ENCODE results near the gene UQCRC1.

Gene UQCRC1

DNA sequence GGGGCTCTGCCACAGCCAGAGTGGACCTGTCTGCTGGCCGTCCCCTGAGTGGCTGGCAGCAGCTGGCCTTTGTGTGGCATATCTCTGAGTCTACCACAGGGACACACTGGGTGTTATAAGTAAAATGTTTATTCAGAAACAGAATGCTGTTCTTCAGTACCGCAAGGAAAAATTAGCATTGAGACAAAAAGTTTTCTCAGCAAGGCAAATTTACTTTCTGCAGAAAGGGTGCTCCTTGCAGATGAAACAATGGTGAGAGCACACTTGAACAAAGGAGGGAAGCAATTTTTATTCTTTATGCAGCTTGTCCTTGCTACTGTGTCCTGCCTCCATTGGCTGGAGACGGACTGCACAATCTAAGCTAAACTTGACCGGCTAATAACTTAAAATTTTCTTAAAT is 8.1 kb upstream of the UQCRC1 start:
- DNase-seq, result no peak
- Histone ChIP-seq H3K27me3 (ENCODE audit: control insufficient read depth in 1 of 2, insufficient read depth in 1 of 2, low read length in 2 of 2) (no peaks in the 10 kb centered on the region), H2AK5ac (ENCODE audit: low read length, severe bottlenecking) (no peak overlapping the region), H3K79me1 (replicated peaks; ENCODE audit: low read length, poor library complexity, severe bottlenecking) (no peaks in the 10 kb centered on the region), H2BK12ac (ENCODE audit: low read length in 2 of 2) (no peak overlapping the region), H2BK15ac (ENCODE audit: low read depth, poor library complexity, severe bottlenecking) (no peak overlapping the region), H3K36me3 (ENCODE audit: control insufficient read depth in 1 of 2, insufficient read depth in 2 of 2, low read depth in 1 of 2, low read length in 2 of 2) (peaks cover 0 to 21% of the 10 kb centered on the region in 2 experiments), H3K14ac (ENCODE audit: low read length in 2 of 2) (no peak overlapping the region), H3K9ac (ENCODE audit: low read length) (no peak overlapping the region), H3K18ac (ENCODE audit: low read depth in 1 of 2, low read length in 2 of 2) (no peak overlapping the region), H3K23ac (ENCODE audit: low read length in 2 of 2) (no peak overlapping the region), H2BK5ac (ENCODE audit: low read depth, low read length, poor library complexity, severe bottlenecking) (no peak overlapping the region), H3K4me1 (ENCODE audit: control insufficient read depth, insufficient read depth, low read depth, low read length) (peaks cover 4% of the 10 kb centered on the region), H3K4ac (ENCODE audit: low read depth in 1 of 2, low read length in 2 of 2) (no peak overlapping the region), H3K9me3 (ENCODE audit: control insufficient read depth, low read length) (peaks cover 22% of the 10 kb centered on the region), H3K27ac (ENCODE audit: low read length, poor library complexity, severe bottlenecking) (no peak overlapping the region), H2AFZ (ENCODE audit: low read depth, low read length) (no peak overlapping the region), H4K8ac (ENCODE audit: low read length) (no peak overlapping the region), H4K91ac (ENCODE audit: low read length) (no peak overlapping the region), H2BK120ac (ENCODE audit: low read depth, low read length) (no peak overlapping the region), H3K4me3 (ENCODE audit: insufficient read depth in 1 of 2, low read depth in 1 of 2, low read length in 2 of 2) (no peak overlapping the region), H3K4me2 (ENCODE audit: low read length, poor library complexity, severe bottlenecking) (no peak overlapping the region)
- WGBS, result 96% methylated on average over 4 of the region's 4 CpGs

DNA sequence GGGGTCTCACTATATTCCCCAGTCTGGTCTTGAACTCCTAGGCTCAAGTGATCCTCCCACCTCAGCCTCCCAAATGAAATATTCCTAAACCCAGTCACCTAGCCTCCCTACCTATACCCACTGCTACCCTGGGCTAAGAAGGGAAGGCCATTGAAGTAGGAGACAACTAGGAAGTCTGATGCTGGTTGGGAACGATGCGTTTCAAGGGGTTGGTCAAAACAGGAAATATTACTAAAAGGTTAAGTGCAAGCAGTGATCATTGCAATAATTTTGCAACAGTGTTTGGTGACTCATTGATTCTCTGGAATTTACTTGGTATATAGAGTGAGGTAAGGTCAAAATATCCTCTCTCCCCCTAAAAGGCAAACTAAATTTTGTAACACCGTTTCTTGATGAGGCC is 4.6 kb upstream of the UQCRC1 start:
- Histone ChIP-seq H3K4me3 (ENCODE audit: insufficient read depth in 1 of 2, low read depth in 1 of 2, low read length in 2 of 2) (no peak overlapping the region), H3K9me3 (ENCODE audit: control insufficient read depth, low read length) (peaks cover 21% of the 10 kb centered on the region), H2BK5ac (ENCODE audit: low read depth, low read length, poor library complexity, severe bottlenecking) (no peak overlapping the region), H3K27me3 (ENCODE audit: control insufficient read depth in 1 of 2, insufficient read depth in 1 of 2, low read length in 2 of 2) (no peaks in the 10 kb centered on the region), H4K91ac (ENCODE audit: low read length) (no peak overlapping the region), H2BK12ac (ENCODE audit: low read length in 2 of 2) (no peak overlapping the region), H3K18ac (ENCODE audit: low read depth in 1 of 2, low read length in 2 of 2) (peak overlapping the region in 1 of 2 experiments; percentile 54), H3K14ac (ENCODE audit: low read length in 2 of 2) (no peak overlapping the region), H3K79me1 (replicated peaks; ENCODE audit: low read length, poor library complexity, severe bottlenecking) (no peaks in the 10 kb centered on the region), H2BK15ac (ENCODE audit: low read depth, poor library complexity, severe bottlenecking) (no peak overlapping the region), H3K4me1 (ENCODE audit: control insufficient read depth, insufficient read depth, low read depth, low read length) (peaks cover 4% of the 10 kb centered on the region), H3K36me3 (ENCODE audit: control insufficient read depth in 1 of 2, insufficient read depth in 2 of 2, low read depth in 1 of 2, low read length in 2 of 2) (no peaks in the 10 kb centered on the region), H2BK120ac (ENCODE audit: low read depth, low read length) (peak overlapping the region; percentile 5), H3K9ac (ENCODE audit: low read length) (peak overlapping the region; percentile 57), H4K8ac (ENCODE audit: low read length) (no peak overlapping the region), H3K23ac (ENCODE audit: low read length in 2 of 2) (no peak overlapping the region), H2AK5ac (ENCODE audit: low read length, severe bottlenecking) (no peak overlapping the region), H3K27ac (ENCODE audit: low read length, poor library complexity, severe bottlenecking) (no peak overlapping the region), H2AFZ (ENCODE audit: low read depth, low read length) (no peak overlapping the region), H3K4me2 (ENCODE audit: low read length, poor library complexity, severe bottlenecking) (no peak overlapping the region), H3K4ac (ENCODE audit: low read depth in 1 of 2, low read length in 2 of 2) (no peak overlapping the region)
- peak; percentile 91 for DNase-seq
- WGBS, result 12% methylated on average over 3 of the region's 3 CpGs

DNA sequence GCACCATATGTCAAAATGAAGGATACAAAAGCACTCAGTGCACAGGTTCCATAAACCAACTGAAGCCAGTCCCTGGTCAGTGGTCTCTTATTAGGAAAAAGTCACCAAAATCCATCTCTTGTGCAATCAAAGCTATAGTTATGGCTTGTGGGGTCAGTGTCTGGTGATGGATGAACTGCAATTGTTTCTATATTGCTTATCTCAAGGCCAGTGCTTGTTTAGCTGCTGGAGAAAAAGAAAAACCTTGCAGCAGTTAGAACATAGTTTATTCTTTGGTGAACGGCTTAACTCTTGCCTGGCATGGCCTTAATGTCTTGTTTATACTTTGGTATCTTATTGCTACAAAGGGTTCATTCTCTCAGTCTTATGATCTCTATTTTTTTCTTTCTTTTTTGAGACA is 2.9 kb upstream of the UQCRC1 start:
- H3K27me3 ChIP-seq (ENCODE audit: control insufficient read depth in 1 of 2, insufficient read depth in 1 of 2, low read length in 2 of 2), result no peaks in the 10 kb centered on the region
- no peak overlapping the region for H3K4me3 ChIP-seq (ENCODE audit: insufficient read depth in 1 of 2, low read depth in 1 of 2, low read length in 2 of 2)
- no peak overlapping the region for H4K8ac ChIP-seq (ENCODE audit: low read length)
- H3K36me3 ChIP-seq (ENCODE audit: control insufficient read depth in 1 of 2, insufficient read depth in 2 of 2, low read depth in 1 of 2, low read length in 2 of 2), result peaks cover 0 to 10% of the 10 kb centered on the region in 2 experiments
- H2AK5ac ChIP-seq (ENCODE audit: low read length, severe bottlenecking), result no peak overlapping the region
- H3K14ac ChIP-seq (ENCODE audit: low read length in 2 of 2), result no peak overlapping the region
- no peak overlapping the region for H2BK12ac ChIP-seq (ENCODE audit: low read length in 2 of 2)
- peaks cover 4% of the 10 kb centered on the region for H3K9me3 ChIP-seq (ENCODE audit: control insufficient read depth, low read length)
- peaks cover 1% of the 10 kb centered on the region for H3K79me1 ChIP-seq (replicated peaks; ENCODE audit: low read length, poor library complexity, severe bottlenecking)
- no CpG with 5 or more reads among the region's 1 CpG for WGBS
- no peak overlapping the region for H4K91ac ChIP-seq (ENCODE audit: low read length)
- no peak overlapping the region for H3K9ac ChIP-seq (ENCODE audit: low read length)
- H3K23ac ChIP-seq (ENCODE audit: low read length in 2 of 2), result no peak overlapping the region
- DNase-seq, result peak; percentile 45
- no peak overlapping the region for H3K18ac ChIP-seq (ENCODE audit: low read depth in 1 of 2, low read length in 2 of 2)
- peaks cover 6% of the 10 kb centered on the region for H3K4me1 ChIP-seq (ENCODE audit: control insufficient read depth, insufficient read depth, low read depth, low read length)
- H2BK5ac ChIP-seq (ENCODE audit: low read depth, low read length, poor library complexity, severe bottlenecking), result no peak overlapping the region
- H3K4me2 ChIP-seq (ENCODE audit: low read length, poor library complexity, severe bottlenecking), result no peak overlapping the region
- H3K4ac ChIP-seq (ENCODE audit: low read depth in 1 of 2, low read length in 2 of 2), result no peak overlapping the region
- no peak overlapping the region for H2BK15ac ChIP-seq (ENCODE audit: low read depth, poor library complexity, severe bottlenecking)
- no peak overlapping the region for H3K27ac ChIP-seq (ENCODE audit: low read length, poor library complexity, severe bottlenecking)
- H2AFZ ChIP-seq (ENCODE audit: low read depth, low read length), result no peak overlapping the region
- H2BK120ac ChIP-seq (ENCODE audit: low read depth, low read length), result no peak overlapping the region

DNA sequence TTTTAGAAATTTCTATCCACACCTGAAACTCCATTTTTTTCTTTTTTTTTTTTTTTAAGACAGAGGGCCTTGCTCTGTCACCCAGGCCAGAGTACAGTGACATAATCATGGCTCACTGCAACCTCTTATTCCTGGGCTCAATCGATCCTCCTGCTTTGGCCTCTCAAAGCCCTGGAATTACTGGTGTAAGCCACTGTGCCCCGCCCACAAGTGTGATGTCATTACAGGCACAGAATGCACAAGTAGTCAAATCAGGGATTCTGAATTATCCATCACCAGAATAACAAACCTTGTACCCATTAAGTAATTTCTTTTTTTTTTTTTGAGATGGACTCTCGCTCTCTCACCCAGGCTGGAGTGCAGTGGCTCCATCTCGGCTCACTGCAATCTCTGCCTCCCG is 1.9 kb downstream of the UQCRC1 start:
- Histone ChIP-seq H2BK12ac (ENCODE audit: low read length in 2 of 2) (no peak overlapping the region), H3K18ac (ENCODE audit: low read depth in 1 of 2, low read length in 2 of 2) (no peak overlapping the region), H2AK5ac (ENCODE audit: low read length, severe bottlenecking) (no peak overlapping the region), H3K27ac (ENCODE audit: low read length, poor library complexity, severe bottlenecking) (no peak overlapping the region), H3K79me1 (replicated peaks; ENCODE audit: low read length, poor library complexity, severe bottlenecking) (peaks cover 25% of the 10 kb centered on the region), H3K4me3 (ENCODE audit: insufficient read depth in 1 of 2, low read depth in 1 of 2, low read length in 2 of 2) (no peak overlapping the region), H3K27me3 (ENCODE audit: control insufficient read depth in 1 of 2, insufficient read depth in 1 of 2, low read length in 2 of 2) (no peaks in the 10 kb centered on the region), H3K23ac (ENCODE audit: low read length in 2 of 2) (no peak overlapping the region), H3K14ac (ENCODE audit: low read length in 2 of 2) (no peak overlapping the region), H4K8ac (ENCODE audit: low read length) (no peak overlapping the region), H3K4me1 (ENCODE audit: control insufficient read depth, insufficient read depth, low read depth, low read length) (peaks cover 10% of the 10 kb centered on the region), H3K9me3 (ENCODE audit: control insufficient read depth, low read length) (no peaks in the 10 kb centered on the region), H3K9ac (ENCODE audit: low read length) (no peak overlapping the region), H3K4ac (ENCODE audit: low read depth in 1 of 2, low read length in 2 of 2) (no peak overlapping the region), H2BK5ac (ENCODE audit: low read depth, low read length, poor library complexity, severe bottlenecking) (no peak overlapping the region), H2AFZ (ENCODE audit: low read depth, low read length) (no peak overlapping the region), H2BK15ac (ENCODE audit: low read depth, poor library complexity, severe bottlenecking) (no peak overlapping the region), H3K36me3 (ENCODE audit: control insufficient read depth in 1 of 2, insufficient read depth in 2 of 2, low read depth in 1 of 2, low read length in 2 of 2) (peaks cover 34 to 48% of the 10 kb centered on the region in 2 experiments), H4K91ac (ENCODE audit: low read length) (no peak overlapping the region), H3K4me2 (ENCODE audit: low read length, poor library complexity, severe bottlenecking) (no peak overlapping the region), H2BK120ac (ENCODE audit: low read depth, low read length) (no peak overlapping the region)
- peak; percentile 39 for DNase-seq
- 97% methylated on average over 5 of the region's 5 CpGs for WGBS

All from mesenchymal stem cell (in vitro differentiated cells and primary cell).